OCI-M2 (cell line): ENCODE results near the gene DAZAP1.
"Not testable (repeated sequence)": the region's sequence is repeated elsewhere in the genome, so short reads cannot be mapped to it uniquely, and the experiment has no call there.

ENCODE experiments used
- DNase-seq: peaks from one replicate; lab custom pipeline; 2025; ENCODE audit not compliant: unreplicated experiment; lab: John Stamatoyannopoulos, UW

The DAZAP1 gene

GRCh38 chr19:1439525-1440417 lies 32.4 kb downstream of the DAZAP1 start:
- DNase-seq: not testable (repeated sequence)

GRCh38 chr19:1440418-1440801 lies 33.0 kb downstream of the DAZAP1 start:
- no peak for DNase-seq

- no peak for DNase-seq
Measured at GRCh38 chr19:1441022-1441426, 33.6 kb downstream of the DAZAP1 start.

GRCh38 chr19:1441677-1442438 lies 34.5 kb downstream of the DAZAP1 start:
- no peak for DNase-seq

- no peak for DNase-seq
Measured at GRCh38 chr19:1445185-1445931, 38.0 kb downstream of the DAZAP1 start.

GRCh38 chr19:1445932-1446712 lies 38.7 kb downstream of the DAZAP1 start:
- DNase-seq: no peak

GRCh38 chr19:1446713-1447481 lies 39.5 kb downstream of the DAZAP1 start:
- DNase-seq: no peak

- no peak for DNase-seq
Measured at GRCh38 chr19:1447504-1447903, 40.1 kb downstream of the DAZAP1 start.

- no peak for DNase-seq
Measured at GRCh38 chr19:1447944-1448343, 40.6 kb downstream of the DAZAP1 start.

- DNase-seq: no peak
Measured at GRCh38 chr19:1449467-1450442, 42.4 kb downstream of the DAZAP1 start, which contains the start of gene APC2. Gene APC2, plus strand, starts transcription at chr19:1450121. Its CDS starts 2,881 bp downstream, at chr19:1453002.

GRCh38 chr19:1450735-1451731 lies 43.6 kb downstream of the DAZAP1 start:
- DNase-seq: no peak

GRCh38 chr19:1451916-1452801 lies 44.8 kb downstream of the DAZAP1 start:
- no peak for DNase-seq

- no peak for DNase-seq
Measured at GRCh38 chr19:1452802-1453524, 45.6 kb downstream of the DAZAP1 start.

- DNase-seq: no peak
Measured at GRCh38 chr19:1453525-1454364, 46.4 kb downstream of the DAZAP1 start.

GRCh38 chr19:1455002-1455335 lies 47.6 kb downstream of the DAZAP1 start:
- DNase-seq: no peak
